Measurements from ENCODE around the gene IER2.
"Not testable (repeated sequence)": the region's sequence is repeated elsewhere in the genome, so short reads cannot be mapped to it uniquely, and the experiment has no call there.

The IER2 gene

GRCh38 chr19:13162724-13163608, 12.8 kb downstream of the IER2 start:
- no peaks in the 10 kb centered on the region for H3K36me3 ChIP-seq (ENCODE audit: insufficient read depth, low read depth, low read length)
- peak overlapping the region; percentile 98 for H3K27ac ChIP-seq (ENCODE audit: low read length)
- H3K9me3 ChIP-seq (ENCODE audit: insufficient read depth, low read depth, low read length): no peaks in the 10 kb centered on the region
- H3K27me3 ChIP-seq (ENCODE audit: insufficient read depth, low read length): no peaks in the 10 kb centered on the region
- H3K4me1 ChIP-seq (ENCODE audit: insufficient read depth, low read length): peaks cover 29% of the 10 kb centered on the region
- peak overlapping the region; percentile 97 for H3K9ac ChIP-seq (ENCODE audit: low read depth, low read length)
- peak overlapping the region; percentile 78 for H3K4me3 ChIP-seq (ENCODE audit: low read length)

- H3K36me3 ChIP-seq (ENCODE audit: insufficient read depth, low read depth, low read length): no peaks in the 10 kb centered on the region
- H3K4me3 ChIP-seq (ENCODE audit: low read length): peak overlapping the region; percentile 78
- no peaks in the 10 kb centered on the region for H3K27me3 ChIP-seq (ENCODE audit: insufficient read depth, low read length)
- no peaks in the 10 kb centered on the region for H3K9me3 ChIP-seq (ENCODE audit: insufficient read depth, low read depth, low read length)
- H3K9ac ChIP-seq (ENCODE audit: low read depth, low read length): peak overlapping the region; percentile 97
- peak overlapping the region; percentile 98 for H3K27ac ChIP-seq (ENCODE audit: low read length)
- H3K4me1 ChIP-seq (ENCODE audit: insufficient read depth, low read length): peaks cover 37% of the 10 kb centered on the region
Measured at GRCh38 chr19:13163609-13164342, 13.6 kb downstream of the IER2 start.

- Histone ChIP-seq H3K27ac (ENCODE audit: low read length) (peak overlapping the region; percentile 98), H3K4me1 (ENCODE audit: insufficient read depth, low read length) (peaks cover 42% of the 10 kb centered on the region), H3K9me3 (ENCODE audit: insufficient read depth, low read depth, low read length) (no peaks in the 10 kb centered on the region), H3K9ac (ENCODE audit: low read depth, low read length) (peak overlapping the region; percentile 97), H3K36me3 (ENCODE audit: insufficient read depth, low read depth, low read length) (no peaks in the 10 kb centered on the region), H3K27me3 (ENCODE audit: insufficient read depth, low read length) (no peaks in the 10 kb centered on the region), H3K4me3 (ENCODE audit: low read length) (peak overlapping the region; percentile 78)
Measured at GRCh38 chr19:13164343-13165161, 14.3 kb downstream of the IER2 start.

GRCh38 chr19:13165162-13165997, 15.2 kb downstream of the IER2 start:
- Histone ChIP-seq H3K36me3 (ENCODE audit: insufficient read depth, low read depth, low read length) (no peaks in the 10 kb centered on the region), H3K9me3 (ENCODE audit: insufficient read depth, low read depth, low read length) (no peaks in the 10 kb centered on the region), H3K4me3 (ENCODE audit: low read length) (peak overlapping the region; percentile 55), H3K4me1 (ENCODE audit: insufficient read depth, low read length) (peaks cover 42% of the 10 kb centered on the region), H3K27ac (ENCODE audit: low read length) (peak overlapping the region; percentile 98), H3K9ac (ENCODE audit: low read depth, low read length) (peak overlapping the region; percentile 97), H3K27me3 (ENCODE audit: insufficient read depth, low read length) (no peaks in the 10 kb centered on the region)

GRCh38 chr19:13166151-13166550, 15.9 kb downstream of the IER2 start:
- H3K4me3 ChIP-seq (ENCODE audit: low read length); H3K9ac ChIP-seq (ENCODE audit: low read depth, low read length); H3K27me3 ChIP-seq (ENCODE audit: insufficient read depth, low read length); H3K9me3 ChIP-seq (ENCODE audit: insufficient read depth, low read depth, low read length); H3K36me3 ChIP-seq (ENCODE audit: insufficient read depth, low read depth, low read length); H3K27ac ChIP-seq (ENCODE audit: low read length): not testable (repeated sequence)
- H3K4me1 ChIP-seq (ENCODE audit: insufficient read depth, low read length): peaks cover 42% of the 10 kb centered on the region

GRCh38 chr19:13169769-13170168, 19.6 kb downstream of the IER2 start:
- Histone ChIP-seq H3K27me3 (ENCODE audit: insufficient read depth, low read length) (no peaks in the 10 kb centered on the region), H3K4me1 (ENCODE audit: insufficient read depth, low read length) (peaks cover 33% of the 10 kb centered on the region), H3K9me3 (ENCODE audit: insufficient read depth, low read depth, low read length) (no peaks in the 10 kb centered on the region), H3K9ac (ENCODE audit: low read depth, low read length) (no peak overlapping the region), H3K27ac (ENCODE audit: low read length) (no peak overlapping the region), H3K36me3 (ENCODE audit: insufficient read depth, low read depth, low read length) (no peaks in the 10 kb centered on the region), H3K4me3 (ENCODE audit: low read length) (no peak overlapping the region)

- Histone ChIP-seq H3K36me3 (ENCODE audit: insufficient read depth, low read depth, low read length) (no peaks in the 10 kb centered on the region), H3K9me3 (ENCODE audit: insufficient read depth, low read depth, low read length) (no peaks in the 10 kb centered on the region), H3K4me3 (ENCODE audit: low read length) (no peak overlapping the region), H3K27ac (ENCODE audit: low read length) (no peak overlapping the region), H3K4me1 (ENCODE audit: insufficient read depth, low read length) (peaks cover 24% of the 10 kb centered on the region; the same call in 1 of the 2 replicates), H3K9ac (ENCODE audit: low read depth, low read length) (no peak overlapping the region), H3K27me3 (ENCODE audit: insufficient read depth, low read length) (no peaks in the 10 kb centered on the region)
Measured at GRCh38 chr19:13171146-13171545, 20.9 kb downstream of the IER2 start.

- Histone ChIP-seq H3K27me3 (ENCODE audit: insufficient read depth, low read length) (no peaks in the 10 kb centered on the region), H3K36me3 (ENCODE audit: insufficient read depth, low read depth, low read length) (no peaks in the 10 kb centered on the region), H3K4me3 (ENCODE audit: low read length) (no peak overlapping the region), H3K4me1 (ENCODE audit: insufficient read depth, low read length) (peaks cover 17% of the 10 kb centered on the region; the same call in 1 of the 2 replicates), H3K27ac (ENCODE audit: low read length) (no peak overlapping the region), H3K9me3 (ENCODE audit: insufficient read depth, low read depth, low read length) (no peaks in the 10 kb centered on the region), H3K9ac (ENCODE audit: low read depth, low read length) (no peak overlapping the region)
Measured at GRCh38 chr19:13172346-13173138, 22.3 kb downstream of the IER2 start.

- H3K36me3 ChIP-seq (ENCODE audit: insufficient read depth, low read depth, low read length): no peaks in the 10 kb centered on the region
- no peak overlapping the region for H3K4me3 ChIP-seq (ENCODE audit: low read length)
- no peak overlapping the region for H3K9ac ChIP-seq (ENCODE audit: low read depth, low read length)
- peaks cover 11% of the 10 kb centered on the region; the same call in 1 of the 2 replicates for H3K4me1 ChIP-seq (ENCODE audit: insufficient read depth, low read length)
- no peak overlapping the region for H3K27ac ChIP-seq (ENCODE audit: low read length)
- no peaks in the 10 kb centered on the region for H3K9me3 ChIP-seq (ENCODE audit: insufficient read depth, low read depth, low read length)
- H3K27me3 ChIP-seq (ENCODE audit: insufficient read depth, low read length): no peaks in the 10 kb centered on the region
Measured at GRCh38 chr19:13173139-13173737, 23.0 kb downstream of the IER2 start.

GRCh38 chr19:13176345-13176744, 26.1 kb downstream of the IER2 start:
- Histone ChIP-seq H3K27ac (ENCODE audit: low read length) (no peak overlapping the region), H3K9ac (ENCODE audit: low read depth, low read length) (no peak overlapping the region)

More at GRCh38 chr19:13176345-13176744, 26.1 kb downstream of the IER2 start:
- Histone ChIP-seq H3K4me1 (ENCODE audit: insufficient read depth, low read length) (no peaks in the 10 kb centered on the region), H3K9me3 (ENCODE audit: insufficient read depth, low read depth, low read length) (no peaks in the 10 kb centered on the region), H3K36me3 (ENCODE audit: insufficient read depth, low read depth, low read length) (no peaks in the 10 kb centered on the region), H3K4me3 (ENCODE audit: low read length) (no peak overlapping the region), H3K27me3 (ENCODE audit: insufficient read depth, low read length) (no peaks in the 10 kb centered on the region)
